HuH-7 (cell line): ENCODE measurements around the gene UNC79.
"Not testable (repeated sequence)": the region's sequence is repeated elsewhere in the genome, so short reads cannot be mapped to it uniquely, and the experiment has no call there.

Experiments
- DNase-seq: peaks from one replicate; pipeline ENCODE4 v3.0.0; 2011; ENCODE audit warnings: low spot score

The UNC79 gene

GRCh38 chr14:93493622-93494021 is 62.9 kb downstream of the UNC79 start:
- not testable (repeated sequence) for DNase-seq

DNA sequence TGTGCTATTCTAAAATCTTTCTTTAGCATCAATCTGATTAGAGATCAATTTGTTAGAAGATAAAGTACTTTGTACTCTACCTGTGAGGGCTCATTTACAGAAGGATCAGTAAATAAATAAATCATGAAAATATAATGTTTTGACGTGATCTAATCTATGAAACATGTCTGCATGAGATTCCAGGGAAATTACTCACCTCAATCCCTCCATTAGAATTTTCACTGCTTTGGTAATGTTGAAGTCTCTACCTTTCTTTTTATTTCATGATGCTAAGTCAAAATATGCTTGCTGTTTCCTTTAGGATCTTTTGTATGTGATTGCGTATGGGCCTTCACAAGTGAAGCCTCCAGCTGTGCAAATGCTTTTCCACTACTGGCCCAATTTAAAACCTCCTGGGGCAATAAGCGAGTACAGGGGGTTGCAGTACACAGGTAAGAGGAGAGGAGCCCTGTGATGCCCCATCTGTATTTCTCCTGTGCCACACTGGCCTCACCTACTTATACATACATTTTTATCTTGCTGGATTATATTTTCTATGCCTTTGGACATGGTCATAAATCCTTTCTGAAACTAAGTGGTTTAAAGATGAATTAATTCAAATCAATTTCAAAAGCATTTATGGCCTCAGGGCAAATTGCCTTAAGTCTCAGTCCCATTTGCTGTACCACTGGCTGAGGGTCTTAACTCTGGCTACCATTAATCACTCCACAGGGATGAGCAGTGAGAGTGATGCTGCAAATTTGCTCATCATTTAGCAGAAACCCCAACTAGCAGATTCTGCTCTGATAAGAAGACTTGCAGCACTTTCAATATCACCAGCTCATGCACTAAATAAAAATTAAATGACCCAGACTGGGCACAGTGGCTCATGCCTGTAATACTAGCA is 66.4 kb downstream of the UNC79 start:
- DNase-seq, result no peak

GRCh38 chr14:93510056-93510455 is 79.3 kb downstream of the UNC79 start:
- no peak for DNase-seq

GRCh38 chr14:93511001-93511400 is 80.3 kb downstream of the UNC79 start:
- no peak for DNase-seq

DNA sequence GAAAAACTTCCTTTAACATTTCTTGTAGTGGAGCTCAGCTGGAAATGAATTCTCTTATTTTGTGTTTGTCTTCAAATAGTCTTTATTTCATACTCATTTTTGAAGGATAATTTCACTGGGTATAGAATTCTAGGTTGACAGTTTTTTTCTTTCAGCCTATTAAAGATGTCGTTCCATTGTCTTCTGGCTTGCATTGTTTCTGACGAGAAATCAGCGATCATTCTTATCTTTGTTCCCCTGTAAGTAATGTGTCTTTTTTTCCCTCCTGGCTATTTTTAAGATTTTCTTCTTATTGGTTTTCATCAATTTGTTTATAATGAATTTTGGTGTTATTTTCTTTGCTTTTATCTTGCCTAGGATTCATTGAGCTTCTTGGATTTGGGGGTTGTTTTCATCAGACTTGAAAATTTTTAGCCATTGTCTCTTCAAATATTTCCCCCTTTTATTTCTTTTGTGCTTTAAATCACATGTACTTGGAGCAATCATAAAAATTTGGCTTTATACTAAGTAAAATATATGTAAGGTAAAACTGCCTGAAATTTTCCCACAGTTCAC is 89.4 kb downstream of the UNC79 start:
- no peak for DNase-seq

GRCh38 chr14:93522221-93522620 is 91.5 kb downstream of the UNC79 start:
- DNase-seq, result no peak

GRCh38 chr14:93525216-93525615 is 94.5 kb downstream of the UNC79 start:
- DNase-seq, result not testable (repeated sequence)

DNA sequence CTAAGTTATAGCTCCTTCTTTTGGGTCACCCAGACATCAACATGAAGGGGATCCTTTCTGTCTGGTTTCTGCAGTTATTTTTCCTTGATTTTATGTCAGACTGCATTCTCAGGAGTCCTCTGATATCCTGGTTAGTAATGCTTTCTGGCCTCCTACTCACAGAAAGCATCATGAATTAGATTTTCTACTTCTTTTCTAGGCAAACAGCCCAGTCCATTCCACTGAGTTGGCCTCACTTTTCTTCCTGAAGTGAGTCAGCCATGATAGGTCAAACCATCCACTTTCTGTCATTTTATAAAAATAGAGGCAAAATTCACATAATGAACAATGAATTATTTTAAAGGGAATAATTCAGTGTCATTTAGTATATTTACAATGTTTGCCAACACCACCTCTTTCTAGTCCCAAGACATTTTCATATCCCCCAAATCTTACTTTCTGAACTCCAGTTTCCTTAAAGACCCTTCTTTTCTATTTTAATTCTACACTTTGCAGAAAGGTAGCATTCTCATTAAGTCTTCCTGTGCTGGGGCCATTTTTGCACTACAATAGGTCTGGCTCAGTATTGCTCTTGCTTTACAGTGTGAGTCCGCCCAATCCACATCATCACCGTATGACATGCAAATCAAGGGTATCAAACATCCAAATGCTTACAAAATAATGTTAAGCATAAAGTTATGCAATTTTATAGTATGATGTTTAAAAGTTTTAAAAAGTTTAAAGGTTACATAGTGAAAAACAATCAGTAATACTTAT is 95.1 kb downstream of the UNC79 start:
- no peak for DNase-seq

DNA sequence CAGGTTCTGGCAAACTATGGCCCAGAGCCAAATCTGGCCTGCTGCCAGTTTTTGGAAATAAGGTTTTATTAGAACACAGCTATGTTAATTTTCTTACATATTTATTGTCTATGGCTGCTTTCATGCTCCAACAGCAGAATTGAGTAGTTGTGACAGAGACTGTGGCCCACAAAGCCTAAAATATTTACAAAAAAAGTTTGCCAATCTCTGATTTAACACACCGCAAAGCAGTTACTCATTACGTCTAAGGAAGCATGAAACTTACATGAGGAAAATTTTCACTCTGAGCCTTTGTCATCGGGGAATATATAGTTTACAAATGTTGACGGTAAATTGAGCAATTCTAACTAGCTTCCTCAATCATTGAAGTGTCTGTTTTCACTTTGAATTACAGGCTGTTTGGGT is 96.5 kb downstream of the UNC79 start:
- no peak for DNase-seq

- DNase-seq, result no peak
Measured at GRCh38 chr14:93528884-93529558, 98.3 kb downstream of the UNC79 start.

DNA sequence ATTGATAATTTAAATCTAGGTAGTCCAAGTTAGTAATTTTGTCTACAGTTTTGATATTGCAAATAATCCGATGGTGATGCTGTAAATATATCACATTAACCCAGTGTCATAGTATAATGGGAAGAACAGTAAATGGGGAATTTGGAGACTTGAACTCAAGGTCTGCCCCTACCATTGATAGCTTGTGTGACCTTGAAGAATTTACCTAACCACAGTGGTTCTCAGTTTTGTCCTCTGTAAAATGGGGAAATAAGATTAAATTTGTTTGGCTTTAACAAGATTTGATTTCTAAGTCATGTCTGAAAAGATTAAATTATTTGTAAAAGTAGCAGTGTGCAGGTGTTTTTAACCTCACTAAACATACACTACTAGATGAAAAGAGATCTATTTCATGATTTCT is 100.9 kb downstream of the UNC79 start:
- DNase-seq, result no peak

DNA sequence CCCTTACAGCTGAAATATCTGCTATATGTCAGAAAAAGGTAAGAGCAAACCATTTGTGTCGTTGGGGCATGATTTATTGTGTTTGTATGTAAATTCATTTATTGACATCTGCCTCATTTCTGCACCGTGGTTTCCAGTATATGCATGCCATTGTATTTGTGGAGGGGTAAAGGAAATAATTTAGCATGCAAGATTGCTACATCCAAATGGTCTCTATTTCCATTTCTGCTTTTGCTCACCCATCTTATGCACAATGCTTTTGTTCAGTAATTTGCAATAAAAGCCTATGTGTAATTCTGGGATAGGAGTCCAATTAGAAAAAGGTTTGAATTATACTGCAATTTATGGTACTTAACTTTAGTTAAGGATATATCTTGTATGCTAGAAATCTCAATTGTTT is 101.8 kb downstream of the UNC79 start:
- DNase-seq, result no peak

DNA sequence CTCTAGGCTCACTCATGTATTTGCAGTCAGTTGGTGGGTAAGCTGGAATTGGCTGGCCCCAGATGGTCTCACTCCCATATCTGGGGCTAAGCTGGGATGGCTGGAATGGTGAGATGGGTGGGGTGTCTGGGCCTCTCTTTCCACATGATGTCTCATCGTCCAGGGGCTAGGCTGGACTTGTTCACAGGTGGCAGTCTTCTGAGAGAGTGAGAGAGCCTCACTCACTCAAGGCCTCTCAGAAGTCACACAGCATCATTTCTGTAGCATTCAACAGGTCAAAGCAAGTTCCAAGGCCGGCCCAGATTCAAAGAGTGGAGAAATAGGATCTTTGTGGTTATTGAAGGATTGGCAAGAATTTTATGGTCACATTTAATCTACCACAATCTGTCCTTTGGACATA is 102.7 kb downstream of the UNC79 start:
- DNase-seq, result no peak

DNA sequence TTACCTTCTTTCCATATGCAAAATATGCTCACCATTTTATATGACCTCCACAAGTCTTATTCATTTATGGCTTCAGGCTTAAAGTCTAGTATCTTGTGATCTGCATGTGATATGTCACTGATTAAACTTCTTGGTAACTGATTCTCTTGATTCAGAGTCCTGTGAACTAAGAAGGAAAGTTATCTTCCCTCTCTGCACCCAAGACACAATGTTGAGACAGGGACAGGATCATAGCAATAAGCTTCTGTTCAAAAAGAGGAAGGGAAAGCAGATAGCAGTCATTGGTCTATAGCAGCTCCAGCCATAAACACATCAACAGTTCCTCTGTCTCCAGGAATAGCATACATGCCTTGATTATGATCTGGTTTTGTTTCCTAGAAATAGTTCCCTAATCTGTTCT is 103.1 kb downstream of the UNC79 start:
- no peak for DNase-seq

- no peak for DNase-seq
Measured at GRCh38 chr14:93535537-93535936, 104.8 kb downstream of the UNC79 start.

- no peak for DNase-seq
Measured at GRCh38 chr14:93536945-93537344, 106.2 kb downstream of the UNC79 start.

DNA sequence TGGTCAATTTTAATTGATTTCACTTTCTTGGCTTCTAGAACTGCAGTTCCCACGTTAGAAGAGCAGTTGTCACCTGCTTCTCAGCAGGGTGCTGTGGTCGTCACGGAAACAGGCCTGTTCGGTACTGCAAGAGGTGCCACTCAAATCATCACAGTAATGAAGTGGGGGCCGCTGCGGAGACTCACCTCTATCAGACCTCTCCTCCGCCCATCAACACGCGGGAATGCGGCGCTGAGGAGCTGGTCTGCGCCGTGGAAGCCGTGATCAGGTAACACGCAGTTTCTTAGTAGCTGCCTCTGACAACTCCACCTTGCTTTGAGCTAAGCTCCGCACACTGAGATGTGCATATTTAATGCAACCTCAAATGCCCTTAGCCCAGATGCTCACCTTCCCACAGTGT is 107.2 kb downstream of the UNC79 start:
- DNase-seq, result no peak

GRCh38 chr14:93538413-93538812 is 107.7 kb downstream of the UNC79 start:
- no peak for DNase-seq

GRCh38 chr14:93540235-93540634 is 109.5 kb downstream of the UNC79 start:
- DNase-seq, result no peak

- DNase-seq, result no peak
Measured at GRCh38 chr14:93543766-93544165, 113.0 kb downstream of the UNC79 start.

DNA sequence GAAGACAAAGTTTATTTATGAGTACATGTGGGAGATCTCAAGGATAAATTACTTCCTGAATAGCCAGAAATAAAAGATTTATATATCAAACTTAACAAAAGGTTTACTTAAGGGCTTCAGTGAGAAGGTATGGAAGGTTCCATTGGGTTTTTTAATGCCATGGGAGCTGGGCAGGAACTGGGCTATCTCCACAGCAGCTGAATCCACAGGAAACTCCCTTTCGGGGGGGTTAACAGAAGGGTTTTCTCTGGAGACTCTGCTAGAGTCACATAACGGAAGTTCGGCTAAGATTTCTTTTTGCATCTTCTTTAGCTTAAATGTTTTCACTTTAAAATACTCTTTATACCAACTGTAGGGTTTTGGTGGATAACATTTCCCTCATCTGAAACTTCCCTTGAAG is 113.5 kb downstream of the UNC79 start:
- DNase-seq, result no peak

GRCh38 chr14:93546642-93547041 is 115.9 kb downstream of the UNC79 start:
- no peak for DNase-seq
